GM23338 (cell line): ENCODE results near the gene GPR151. TPM values are rescaled to one million over a fixed set of nuclear protein-coding genes. Genes with fewer than 3 reads are reported as not detected.
A peak's percentile ranks its signal among the peaks of the same experiment; 100 is the strongest.

Experiments used
- ATAC-seq: fragments of 200-7000 bp; cut with Tn5 transposase; 3 replicates; pipeline ENCODE4 v1.9.1; 2020
- DNase-seq: peaks from one replicate; pipeline ENCODE4 v3.0.0-alpha.2; 2015; ENCODE audit warnings: low spot score
- H2AFZ ChIP-seq: fragments of 200-600 bp; sonication (generic); 2 replicates; pipeline ENCODE4 v1.8.0; 2016; ENCODE audit warnings: antibody characterized with exemption, mild to moderate bottlenecking, moderate library complexity
- H3F3A ChIP-seq: fragments of 200-600 bp; sonication (generic); replicated peaks from 2 replicates; pipeline ENCODE4 v1.8.0; 2017; ENCODE audit warnings: antibody characterized with exemption, mixed run types, low read depth
- H3K27ac ChIP-seq: fragments of 200-600 bp; sonication (generic); 2 replicates; pipeline ENCODE4 v1.6.1; 2016; ENCODE audit warnings: low read depth
- H3K27me3 ChIP-seq: fragments of 200-600 bp; sonication (generic); 2 replicates; pipeline ENCODE4 v1.8.0; 2016; ENCODE audit warnings: mild to moderate bottlenecking, mixed run types, moderate library complexity; ENCODE audit not compliant: insufficient read depth
- H3K36me3 ChIP-seq: fragments of 200-600 bp; sonication (generic); 2 replicates; pipeline ENCODE4 v1.8.0; 2016; ENCODE audit warnings: mild to moderate bottlenecking; ENCODE audit not compliant: insufficient read depth
- H3K4me1 ChIP-seq: fragments of 200-600 bp; sonication (generic); 2 replicates; pipeline ENCODE4 v1.8.0; 2016; ENCODE audit warnings: mild to moderate bottlenecking, moderate library complexity; ENCODE audit not compliant: insufficient read depth
- H3K4me2 ChIP-seq: fragments of 200-600 bp; sonication (generic); 2 replicates; pipeline ENCODE4 v1.7.1; 2017; ENCODE audit warnings: mixed run types
- H3K4me3 ChIP-seq: fragments of 200-600 bp; sonication (generic); 2 replicates; pipeline ENCODE4 v1.6.1; 2016; ENCODE audit warnings: mixed run types
- H3K79me2 ChIP-seq: fragments of 200-600 bp; sonication (generic); replicated peaks from 2 replicates; pipeline ENCODE4 v1.8.0; 2017; ENCODE audit warnings: mild to moderate bottlenecking; ENCODE audit not compliant: insufficient read depth
- H3K9me2 ChIP-seq: fragments of 200-600 bp; sonication (generic); 2 replicates; pipeline ENCODE4 v1.8.0; 2017; ENCODE audit not compliant: insufficient read depth
- H4K20me1 ChIP-seq: fragments of 200-600 bp; sonication (generic); replicated peaks from 2 replicates; pipeline ENCODE4 v1.8.0; 2017; ENCODE audit warnings: mild to moderate bottlenecking; ENCODE audit not compliant: insufficient read depth
- H3K27ac Mint-ChIP-seq: 2 replicates; pipeline ENCODE4 v1.8.0; 2020; ENCODE audit warnings: inconsistent platforms, mild to moderate bottlenecking, moderate library complexity, mixed read lengths
- H3K27me3 Mint-ChIP-seq: 3 replicates; pipeline ENCODE4 v1.8.0; 2022; ENCODE audit warnings: low read depth, mild to moderate bottlenecking, moderate library complexity, mixed read lengths, inconsistent platforms; ENCODE audit not compliant: insufficient read depth, poor library complexity
- H3K36me3 Mint-ChIP-seq: 3 replicates; pipeline ENCODE4 v1.8.0; 2021; ENCODE audit warnings: low read depth, mild to moderate bottlenecking, inconsistent platforms, moderate library complexity, mixed read lengths
- H3K4me1 Mint-ChIP-seq: 3 replicates; pipeline ENCODE4 v1.8.0; 2020; ENCODE audit warnings: mild to moderate bottlenecking, inconsistent platforms, mixed read lengths
- H3K4me3 Mint-ChIP-seq: 3 replicates; pipeline ENCODE4 v1.8.0; 2021; ENCODE audit warnings: moderate library complexity, mild to moderate bottlenecking, inconsistent platforms, mixed read lengths
- H3K9me3 Mint-ChIP-seq: 3 replicates; pipeline ENCODE4 v1.8.0; 2020; ENCODE audit warnings: moderate library complexity, mild to moderate bottlenecking, inconsistent platforms, mixed read lengths
- CREB1 ChIP-seq: fragments of 250-450 bp; sonication (Bioruptor Pico); IDR thresholded peaks from 2 replicates; pipeline ENCODE4 v1.5.0; 2020; ENCODE audit warnings: low read depth, mild to moderate bottlenecking, moderate library complexity
- EZH2 ChIP-seq: fragments of 200-600 bp; sonication (generic); IDR thresholded peaks from one replicate; pipeline ENCODE4 v1.8.0; 2017; ENCODE audit warnings: antibody characterized with exemption, mild to moderate bottlenecking, low read depth; ENCODE audit not compliant: unreplicated experiment
- EZH2phosphoT487 ChIP-seq: fragments of 200-600 bp; sonication (generic); IDR thresholded peaks from one replicate; pipeline ENCODE4 v1.8.1; 2018; ENCODE audit warnings: antibody characterized with exemption; ENCODE audit not compliant: unreplicated experiment
- JUNB ChIP-seq: IDR thresholded peaks from one replicate; pipeline ENCODE4 v1.6.1; 2016; ENCODE audit warnings: antibody characterized with exemption; ENCODE audit not compliant: unreplicated experiment
- NANOG ChIP-seq: IDR thresholded peaks from 2 replicates; pipeline ENCODE4 v1.6.1; 2016; ENCODE audit warnings: antibody characterized with exemption, borderline replicate concordance
- POLR2AphosphoS5 ChIP-seq: IDR thresholded peaks from 2 replicates; pipeline ENCODE4 v1.6.1; 2016; ENCODE audit warnings: antibody characterized with exemption, low read depth
- STAT1 ChIP-seq: IDR thresholded peaks from one replicate; pipeline ENCODE4 v1.6.1; 2016; ENCODE audit warnings: antibody characterized with exemption; ENCODE audit not compliant: unreplicated experiment
- ZNF114 ChIP-seq: fragments of 250-450 bp; sonication (Bioruptor Pico); IDR thresholded peaks from 2 replicates; pipeline ENCODE4 v1.5.0; 2020; ENCODE audit warnings: mild to moderate bottlenecking, moderate library complexity
- ZNF331 ChIP-seq: fragments of 250-450 bp; sonication (Bioruptor Pico); IDR thresholded peaks from 2 replicates; pipeline ENCODE4 v1.5.0; 2020; ENCODE audit warnings: low read depth, mild to moderate bottlenecking, moderate library complexity
- polyA plus RNA-seq: library from polyadenylated mRNA; unstranded; fragments of >200 nt; fragmentation: Nextera tagmentation; extraction: Ambion mirVana; gene quantifications from 2 replicates; pipeline ENCODE4 v1.2.1, GENCODE V29; 2016
- total RNA-seq: library from RNA; depleted of rRNA; stranded (reverse); fragments of >200 nt; shearing (Covaris generic); gene quantifications from 2 replicates; pipeline ENCODE4 v1.2.3, GENCODE V29; 2014
- TF ChIP-seq, protein P1 (sequence below), 2 experiments: fragments of 200-600 bp in 1 of 2; sonication (generic) in 1 of 2; conservative IDR thresholded peaks; 2 replicates each; pipeline versions ENCODE4 v1.5.1 to v1.6.1; 2016 to 2017; ENCODE audit warnings: antibody characterized with exemption in 2 of 2, low read depth in 2 of 2, mild to moderate bottlenecking in 2 of 2, moderate library complexity in 1 of 2
- TF ChIP-seq, protein P2 (sequence below): IDR thresholded peaks from 2 replicates; pipeline ENCODE4 v1.6.1; 2016; ENCODE audit warnings: antibody characterized with exemption
- TF ChIP-seq, protein P3 (sequence below): fragments of 250-450 bp; sonication (Bioruptor Pico); IDR thresholded peaks from 2 replicates; pipeline ENCODE4 v1.5.0; 2020; ENCODE audit warnings: mild to moderate bottlenecking, moderate library complexity
- TF ChIP-seq, protein P4 (sequence below): IDR thresholded peaks from one replicate; pipeline ENCODE4 v1.6.1; 2018; ENCODE audit warnings: antibody characterized with exemption; ENCODE audit not compliant: unreplicated experiment

The GPR151 gene
- total and polyA plus RNA-seq, 2 experiments from 2014 or later = not detected

DNA sequence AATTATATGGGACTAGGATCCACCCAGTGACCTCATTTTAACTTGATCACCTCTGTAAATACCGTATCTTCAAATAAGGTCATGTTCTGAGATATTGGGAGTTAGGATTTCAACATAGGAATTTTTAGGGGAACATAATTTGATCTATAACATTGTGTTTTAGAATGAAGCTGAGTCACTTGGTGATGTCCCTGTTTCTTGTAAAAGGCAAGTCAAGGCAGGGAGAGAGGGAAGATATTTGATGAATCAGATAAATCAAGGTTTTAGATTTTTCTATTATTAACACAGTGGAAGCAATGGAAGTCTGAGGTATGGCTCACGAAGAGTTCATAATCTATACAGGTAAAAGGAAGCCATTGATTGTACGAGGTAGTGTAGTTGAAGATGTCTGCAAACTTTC, 11.8 kb upstream of the GPR151 start:
- Histone ChIP-seq H3K4me2 (no peak overlapping the region), H3K27ac (no peak overlapping the region)
- H3K27me3 Mint-ChIP-seq = peaks cover 2% of the 10 kb centered on the region

More for the DNA sequence above, 11.8 kb upstream of the GPR151 start:
- ATAC-seq = no peak
- H3K4me3 ChIP-seq = no peak overlapping the region
- no peaks in the 10 kb centered on the region for H3F3A ChIP-seq
- no peaks in the 10 kb centered on the region for H3K9me2 ChIP-seq
- H3K4me3 Mint-ChIP-seq = no peak overlapping the region
- H3K36me3 ChIP-seq = no peaks in the 10 kb centered on the region
- no peaks in the 10 kb centered on the region for H3K79me2 ChIP-seq
- no peaks in the 10 kb centered on the region for H3K9me3 Mint-ChIP-seq
- H3K27ac Mint-ChIP-seq = no peak overlapping the region
- H2AFZ ChIP-seq = 0 out of 2 replicates have a peak overlapping the region, but pooled peaks have one; percentile 21
- no peak for TF ChIP-seq STAT1
- no peak for TF ChIP-seq ZNF114 (CRISPR knock-in tag)
- TF ChIP-seq EZH2 = no peak
- no peak for TF ChIP-seq NANOG
- TF ChIP-seq, protein P1, sequence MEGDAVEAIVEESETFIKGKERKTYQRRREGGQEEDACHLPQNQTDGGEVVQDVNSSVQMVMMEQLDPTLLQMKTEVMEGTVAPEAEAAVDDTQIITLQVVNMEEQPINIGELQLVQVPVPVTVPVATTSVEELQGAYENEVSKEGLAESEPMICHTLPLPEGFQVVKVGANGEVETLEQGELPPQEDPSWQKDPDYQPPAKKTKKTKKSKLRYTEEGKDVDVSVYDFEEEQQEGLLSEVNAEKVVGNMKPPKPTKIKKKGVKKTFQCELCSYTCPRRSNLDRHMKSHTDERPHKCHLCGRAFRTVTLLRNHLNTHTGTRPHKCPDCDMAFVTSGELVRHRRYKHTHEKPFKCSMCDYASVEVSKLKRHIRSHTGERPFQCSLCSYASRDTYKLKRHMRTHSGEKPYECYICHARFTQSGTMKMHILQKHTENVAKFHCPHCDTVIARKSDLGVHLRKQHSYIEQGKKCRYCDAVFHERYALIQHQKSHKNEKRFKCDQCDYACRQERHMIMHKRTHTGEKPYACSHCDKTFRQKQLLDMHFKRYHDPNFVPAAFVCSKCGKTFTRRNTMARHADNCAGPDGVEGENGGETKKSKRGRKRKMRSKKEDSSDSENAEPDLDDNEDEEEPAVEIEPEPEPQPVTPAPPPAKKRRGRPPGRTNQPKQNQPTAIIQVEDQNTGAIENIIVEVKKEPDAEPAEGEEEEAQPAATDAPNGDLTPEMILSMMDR (conservative IDR thresholded peaks at IDR 0.05; ENCODE audit: low read depth in 2 of 2) = no peak
- no peak for TF ChIP-seq ZNF331 (CRISPR knock-in tag)
- TF ChIP-seq, protein P2, sequence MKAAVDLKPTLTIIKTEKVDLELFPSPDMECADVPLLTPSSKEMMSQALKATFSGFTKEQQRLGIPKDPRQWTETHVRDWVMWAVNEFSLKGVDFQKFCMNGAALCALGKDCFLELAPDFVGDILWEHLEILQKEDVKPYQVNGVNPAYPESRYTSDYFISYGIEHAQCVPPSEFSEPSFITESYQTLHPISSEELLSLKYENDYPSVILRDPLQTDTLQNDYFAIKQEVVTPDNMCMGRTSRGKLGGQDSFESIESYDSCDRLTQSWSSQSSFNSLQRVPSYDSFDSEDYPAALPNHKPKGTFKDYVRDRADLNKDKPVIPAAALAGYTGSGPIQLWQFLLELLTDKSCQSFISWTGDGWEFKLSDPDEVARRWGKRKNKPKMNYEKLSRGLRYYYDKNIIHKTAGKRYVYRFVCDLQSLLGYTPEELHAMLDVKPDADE = no peak
- no peak for TF ChIP-seq JUNB
- no peak for TF ChIP-seq EZH2phosphoT487
- TF ChIP-seq, protein P3, sequence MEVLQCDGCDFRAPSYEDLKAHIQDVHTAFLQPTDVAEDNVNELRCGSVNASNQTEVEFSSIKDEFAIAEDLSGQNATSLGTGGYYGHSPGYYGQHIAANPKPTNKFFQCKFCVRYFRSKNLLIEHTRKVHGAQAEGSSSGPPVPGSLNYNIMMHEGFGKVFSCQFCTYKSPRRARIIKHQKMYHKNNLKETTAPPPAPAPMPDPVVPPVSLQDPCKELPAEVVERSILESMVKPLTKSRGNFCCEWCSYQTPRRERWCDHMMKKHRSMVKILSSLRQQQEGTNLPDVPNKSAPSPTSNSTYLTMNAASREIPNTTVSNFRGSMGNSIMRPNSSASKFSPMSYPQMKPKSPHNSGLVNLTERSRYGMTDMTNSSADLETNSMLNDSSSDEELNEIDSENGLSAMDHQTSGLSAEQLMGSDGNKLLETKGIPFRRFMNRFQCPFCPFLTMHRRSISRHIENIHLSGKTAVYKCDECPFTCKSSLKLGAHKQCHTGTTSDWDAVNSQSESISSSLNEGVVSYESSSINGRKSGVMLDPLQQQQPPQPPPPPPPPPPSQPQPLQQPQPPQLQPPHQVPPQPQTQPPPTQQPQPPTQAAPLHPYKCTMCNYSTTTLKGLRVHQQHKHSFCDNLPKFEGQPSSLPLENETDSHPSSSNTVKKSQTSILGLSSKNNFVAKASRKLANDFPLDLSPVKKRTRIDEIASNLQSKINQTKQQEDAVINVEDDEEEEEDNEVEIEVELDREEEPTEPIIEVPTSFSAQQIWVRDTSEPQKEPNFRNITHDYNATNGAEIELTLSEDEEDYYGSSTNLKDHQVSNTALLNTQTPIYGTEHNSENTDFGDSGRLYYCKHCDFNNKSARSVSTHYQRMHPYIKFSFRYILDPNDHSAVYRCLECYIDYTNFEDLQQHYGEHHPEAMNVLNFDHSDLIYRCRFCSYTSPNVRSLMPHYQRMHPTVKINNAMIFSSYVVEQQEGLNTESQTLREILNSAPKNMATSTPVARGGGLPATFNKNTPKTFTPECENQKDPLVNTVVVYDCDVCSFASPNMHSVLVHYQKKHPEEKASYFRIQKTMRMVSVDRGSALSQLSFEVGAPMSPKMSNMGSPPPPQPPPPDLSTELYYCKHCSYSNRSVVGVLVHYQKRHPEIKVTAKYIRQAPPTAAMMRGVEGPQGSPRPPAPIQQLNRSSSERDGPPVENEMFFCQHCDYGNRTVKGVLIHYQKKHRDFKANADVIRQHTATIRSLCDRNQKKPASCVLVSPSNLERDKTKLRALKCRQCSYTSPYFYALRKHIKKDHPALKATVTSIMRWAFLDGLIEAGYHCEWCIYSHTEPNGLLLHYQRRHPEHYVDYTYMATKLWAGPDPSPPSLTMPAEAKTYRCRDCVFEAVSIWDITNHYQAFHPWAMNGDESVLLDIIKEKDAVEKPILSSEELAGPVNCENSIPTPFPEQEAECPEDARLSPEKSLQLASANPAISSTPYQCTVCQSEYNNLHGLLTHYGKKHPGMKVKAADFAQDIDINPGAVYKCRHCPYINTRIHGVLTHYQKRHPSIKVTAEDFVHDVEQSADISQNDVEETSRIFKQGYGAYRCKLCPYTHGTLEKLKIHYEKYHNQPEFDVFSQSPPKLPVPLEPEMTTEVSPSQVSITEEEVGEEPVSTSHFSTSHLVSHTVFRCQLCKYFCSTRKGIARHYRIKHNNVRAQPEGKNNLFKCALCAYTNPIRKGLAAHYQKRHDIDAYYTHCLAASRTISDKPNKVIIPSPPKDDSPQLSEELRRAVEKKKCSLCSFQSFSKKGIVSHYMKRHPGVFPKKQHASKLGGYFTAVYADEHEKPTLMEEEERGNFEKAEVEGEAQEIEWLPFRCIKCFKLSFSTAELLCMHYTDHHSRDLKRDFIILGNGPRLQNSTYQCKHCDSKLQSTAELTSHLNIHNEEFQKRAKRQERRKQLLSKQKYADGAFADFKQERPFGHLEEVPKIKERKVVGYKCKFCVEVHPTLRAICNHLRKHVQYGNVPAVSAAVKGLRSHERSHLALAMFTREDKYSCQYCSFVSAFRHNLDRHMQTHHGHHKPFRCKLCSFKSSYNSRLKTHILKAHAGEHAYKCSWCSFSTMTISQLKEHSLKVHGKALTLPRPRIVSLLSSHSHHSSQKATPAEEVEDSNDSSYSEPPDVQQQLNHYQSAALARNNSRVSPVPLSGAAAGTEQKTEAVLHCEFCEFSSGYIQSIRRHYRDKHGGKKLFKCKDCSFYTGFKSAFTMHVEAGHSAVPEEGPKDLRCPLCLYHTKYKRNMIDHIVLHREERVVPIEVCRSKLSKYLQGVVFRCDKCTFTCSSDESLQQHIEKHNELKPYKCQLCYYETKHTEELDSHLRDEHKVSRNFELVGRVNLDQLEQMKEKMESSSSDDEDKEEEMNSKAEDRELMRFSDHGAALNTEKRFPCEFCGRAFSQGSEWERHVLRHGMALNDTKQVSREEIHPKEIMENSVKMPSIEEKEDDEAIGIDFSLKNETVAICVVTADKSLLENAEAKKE (CRISPR knock-in tag) = no peak
- TF ChIP-seq, protein P4, sequence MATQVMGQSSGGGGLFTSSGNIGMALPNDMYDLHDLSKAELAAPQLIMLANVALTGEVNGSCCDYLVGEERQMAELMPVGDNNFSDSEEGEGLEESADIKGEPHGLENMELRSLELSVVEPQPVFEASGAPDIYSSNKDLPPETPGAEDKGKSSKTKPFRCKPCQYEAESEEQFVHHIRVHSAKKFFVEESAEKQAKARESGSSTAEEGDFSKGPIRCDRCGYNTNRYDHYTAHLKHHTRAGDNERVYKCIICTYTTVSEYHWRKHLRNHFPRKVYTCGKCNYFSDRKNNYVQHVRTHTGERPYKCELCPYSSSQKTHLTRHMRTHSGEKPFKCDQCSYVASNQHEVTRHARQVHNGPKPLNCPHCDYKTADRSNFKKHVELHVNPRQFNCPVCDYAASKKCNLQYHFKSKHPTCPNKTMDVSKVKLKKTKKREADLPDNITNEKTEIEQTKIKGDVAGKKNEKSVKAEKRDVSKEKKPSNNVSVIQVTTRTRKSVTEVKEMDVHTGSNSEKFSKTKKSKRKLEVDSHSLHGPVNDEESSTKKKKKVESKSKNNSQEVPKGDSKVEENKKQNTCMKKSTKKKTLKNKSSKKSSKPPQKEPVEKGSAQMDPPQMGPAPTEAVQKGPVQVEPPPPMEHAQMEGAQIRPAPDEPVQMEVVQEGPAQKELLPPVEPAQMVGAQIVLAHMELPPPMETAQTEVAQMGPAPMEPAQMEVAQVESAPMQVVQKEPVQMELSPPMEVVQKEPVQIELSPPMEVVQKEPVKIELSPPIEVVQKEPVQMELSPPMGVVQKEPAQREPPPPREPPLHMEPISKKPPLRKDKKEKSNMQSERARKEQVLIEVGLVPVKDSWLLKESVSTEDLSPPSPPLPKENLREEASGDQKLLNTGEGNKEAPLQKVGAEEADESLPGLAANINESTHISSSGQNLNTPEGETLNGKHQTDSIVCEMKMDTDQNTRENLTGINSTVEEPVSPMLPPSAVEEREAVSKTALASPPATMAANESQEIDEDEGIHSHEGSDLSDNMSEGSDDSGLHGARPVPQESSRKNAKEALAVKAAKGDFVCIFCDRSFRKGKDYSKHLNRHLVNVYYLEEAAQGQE = no peak
- TF ChIP-seq CREB1 (CRISPR knock-in tag) = no peak
- no peak for TF ChIP-seq POLR2AphosphoS5
- no peaks in the 10 kb centered on the region for H3K27me3 ChIP-seq
- no peaks in the 10 kb centered on the region for H3K36me3 Mint-ChIP-seq
- DNase-seq = no peak
- no peaks in the 10 kb centered on the region for H4K20me1 ChIP-seq
- H3K4me1 Mint-ChIP-seq = no peaks in the 10 kb centered on the region
- H3K4me1 ChIP-seq = no peaks in the 10 kb centered on the region
